H1 (cell line): ENCODE data around the gene OGG1. TPM values are rescaled to one million over a fixed set of nuclear protein-coding genes. Genes with fewer than 3 reads are reported as not detected.

Experiments used
- polyA plus RNA-seq, 7 experiments: library from polyadenylated mRNA; depleted of rRNA in 3 of 7; stranded (reverse) in 5 of 7; unstranded in 2 of 7; fragments of >200 nt in 5 of 7; fragments of 200-250 nt in 2 of 7; gene quantifications; 1 replicate in 5 of 7; 2 replicates in 1 of 7; 4 replicates in 1 of 7; pipeline versions ENCODE4 v1.2.1 to v1.2.3, GENCODE V29; 2011 to 2013; ENCODE audit warnings: missing spikeins in 2 of 7, mixed read lengths in 2 of 7
- total RNA-seq: library from RNA; stranded (reverse); fragmentation: NEBNext Ultra II Directional; extraction: Animal tissue kit (Norgen Biotek cat#: 25700); gene quantifications from 2 replicates; pipeline ENCODE4 v1.2.1, GENCODE V29; 2021
- TF ChIP-seq, protein P1 (sequence below): fragments of 300-600 bp; sonication (generic); IDR thresholded peaks from 2 replicates; pipeline ENCODE4 v1.7.1; 2012; ENCODE audit warnings: low read length, moderate library complexity, mild to moderate bottlenecking, inconsistent platforms; ENCODE audit not compliant: insufficient replicate concordance

Gene OGG1
- total and polyA plus RNA-seq, 2 of the 8 experiments (the other 6 are each of a cell fraction or from before 2014, with no cell fraction given), result 29.6 to 46.8 TPM

DNA sequence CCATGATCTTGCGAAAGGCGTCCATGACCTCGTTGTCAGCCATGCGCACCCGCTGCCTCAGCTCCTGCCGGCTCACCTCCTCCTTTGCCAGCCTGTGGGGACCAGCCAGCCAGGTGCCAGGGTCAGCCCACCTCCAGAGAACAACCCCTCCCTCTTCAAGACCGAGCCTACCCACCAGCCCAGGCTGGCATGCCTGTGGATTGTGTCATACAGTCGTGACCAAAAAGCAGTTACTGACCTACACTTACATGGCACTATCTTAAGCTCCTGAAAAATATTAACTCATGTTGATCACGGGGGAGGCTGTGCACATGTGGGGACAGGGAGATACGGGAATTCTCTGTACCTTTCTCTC lies 30.7 kb downstream of the OGG1 start (continued):
- TF ChIP-seq, protein P1, sequence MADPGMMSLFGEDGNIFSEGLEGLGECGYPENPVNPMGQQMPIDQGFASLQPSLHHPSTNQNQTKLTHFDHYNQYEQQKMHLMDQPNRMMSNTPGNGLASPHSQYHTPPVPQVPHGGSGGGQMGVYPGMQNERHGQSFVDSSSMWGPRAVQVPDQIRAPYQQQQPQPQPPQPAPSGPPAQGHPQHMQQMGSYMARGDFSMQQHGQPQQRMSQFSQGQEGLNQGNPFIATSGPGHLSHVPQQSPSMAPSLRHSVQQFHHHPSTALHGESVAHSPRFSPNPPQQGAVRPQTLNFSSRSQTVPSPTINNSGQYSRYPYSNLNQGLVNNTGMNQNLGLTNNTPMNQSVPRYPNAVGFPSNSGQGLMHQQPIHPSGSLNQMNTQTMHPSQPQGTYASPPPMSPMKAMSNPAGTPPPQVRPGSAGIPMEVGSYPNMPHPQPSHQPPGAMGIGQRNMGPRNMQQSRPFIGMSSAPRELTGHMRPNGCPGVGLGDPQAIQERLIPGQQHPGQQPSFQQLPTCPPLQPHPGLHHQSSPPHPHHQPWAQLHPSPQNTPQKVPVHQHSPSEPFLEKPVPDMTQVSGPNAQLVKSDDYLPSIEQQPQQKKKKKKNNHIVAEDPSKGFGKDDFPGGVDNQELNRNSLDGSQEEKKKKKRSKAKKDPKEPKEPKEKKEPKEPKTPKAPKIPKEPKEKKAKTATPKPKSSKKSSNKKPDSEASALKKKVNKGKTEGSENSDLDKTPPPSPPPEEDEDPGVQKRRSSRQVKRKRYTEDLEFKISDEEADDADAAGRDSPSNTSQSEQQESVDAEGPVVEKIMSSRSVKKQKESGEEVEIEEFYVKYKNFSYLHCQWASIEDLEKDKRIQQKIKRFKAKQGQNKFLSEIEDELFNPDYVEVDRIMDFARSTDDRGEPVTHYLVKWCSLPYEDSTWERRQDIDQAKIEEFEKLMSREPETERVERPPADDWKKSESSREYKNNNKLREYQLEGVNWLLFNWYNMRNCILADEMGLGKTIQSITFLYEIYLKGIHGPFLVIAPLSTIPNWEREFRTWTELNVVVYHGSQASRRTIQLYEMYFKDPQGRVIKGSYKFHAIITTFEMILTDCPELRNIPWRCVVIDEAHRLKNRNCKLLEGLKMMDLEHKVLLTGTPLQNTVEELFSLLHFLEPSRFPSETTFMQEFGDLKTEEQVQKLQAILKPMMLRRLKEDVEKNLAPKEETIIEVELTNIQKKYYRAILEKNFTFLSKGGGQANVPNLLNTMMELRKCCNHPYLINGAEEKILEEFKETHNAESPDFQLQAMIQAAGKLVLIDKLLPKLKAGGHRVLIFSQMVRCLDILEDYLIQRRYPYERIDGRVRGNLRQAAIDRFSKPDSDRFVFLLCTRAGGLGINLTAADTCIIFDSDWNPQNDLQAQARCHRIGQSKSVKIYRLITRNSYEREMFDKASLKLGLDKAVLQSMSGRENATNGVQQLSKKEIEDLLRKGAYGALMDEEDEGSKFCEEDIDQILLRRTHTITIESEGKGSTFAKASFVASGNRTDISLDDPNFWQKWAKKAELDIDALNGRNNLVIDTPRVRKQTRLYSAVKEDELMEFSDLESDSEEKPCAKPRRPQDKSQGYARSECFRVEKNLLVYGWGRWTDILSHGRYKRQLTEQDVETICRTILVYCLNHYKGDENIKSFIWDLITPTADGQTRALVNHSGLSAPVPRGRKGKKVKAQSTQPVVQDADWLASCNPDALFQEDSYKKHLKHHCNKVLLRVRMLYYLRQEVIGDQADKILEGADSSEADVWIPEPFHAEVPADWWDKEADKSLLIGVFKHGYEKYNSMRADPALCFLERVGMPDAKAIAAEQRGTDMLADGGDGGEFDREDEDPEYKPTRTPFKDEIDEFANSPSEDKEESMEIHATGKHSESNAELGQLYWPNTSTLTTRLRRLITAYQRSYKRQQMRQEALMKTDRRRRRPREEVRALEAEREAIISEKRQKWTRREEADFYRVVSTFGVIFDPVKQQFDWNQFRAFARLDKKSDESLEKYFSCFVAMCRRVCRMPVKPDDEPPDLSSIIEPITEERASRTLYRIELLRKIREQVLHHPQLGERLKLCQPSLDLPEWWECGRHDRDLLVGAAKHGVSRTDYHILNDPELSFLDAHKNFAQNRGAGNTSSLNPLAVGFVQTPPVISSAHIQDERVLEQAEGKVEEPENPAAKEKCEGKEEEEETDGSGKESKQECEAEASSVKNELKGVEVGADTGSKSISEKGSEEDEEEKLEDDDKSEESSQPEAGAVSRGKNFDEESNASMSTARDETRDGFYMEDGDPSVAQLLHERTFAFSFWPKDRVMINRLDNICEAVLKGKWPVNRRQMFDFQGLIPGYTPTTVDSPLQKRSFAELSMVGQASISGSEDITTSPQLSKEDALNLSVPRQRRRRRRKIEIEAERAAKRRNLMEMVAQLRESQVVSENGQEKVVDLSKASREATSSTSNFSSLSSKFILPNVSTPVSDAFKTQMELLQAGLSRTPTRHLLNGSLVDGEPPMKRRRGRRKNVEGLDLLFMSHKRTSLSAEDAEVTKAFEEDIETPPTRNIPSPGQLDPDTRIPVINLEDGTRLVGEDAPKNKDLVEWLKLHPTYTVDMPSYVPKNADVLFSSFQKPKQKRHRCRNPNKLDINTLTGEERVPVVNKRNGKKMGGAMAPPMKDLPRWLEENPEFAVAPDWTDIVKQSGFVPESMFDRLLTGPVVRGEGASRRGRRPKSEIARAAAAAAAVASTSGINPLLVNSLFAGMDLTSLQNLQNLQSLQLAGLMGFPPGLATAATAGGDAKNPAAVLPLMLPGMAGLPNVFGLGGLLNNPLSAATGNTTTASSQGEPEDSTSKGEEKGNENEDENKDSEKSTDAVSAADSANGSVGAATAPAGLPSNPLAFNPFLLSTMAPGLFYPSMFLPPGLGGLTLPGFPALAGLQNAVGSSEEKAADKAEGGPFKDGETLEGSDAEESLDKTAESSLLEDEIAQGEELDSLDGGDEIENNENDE, result no peak
- TF ChIP-seq, all 59 proteins: peak for 0
